K562 (cell line): ENCODE data around the gene NDRG3. TPM values are rescaled to one million over a fixed set of nuclear protein-coding genes. Genes with fewer than 3 reads are reported as not detected.

Experiments used
- CCNT2 ChIP-seq: IDR thresholded peaks from 2 replicates; pipeline ENCODE4 v1.6.1; 2011; ENCODE audit warnings: borderline replicate concordance, low read depth, mild to moderate bottlenecking, moderate library complexity, mixed read lengths, low read length; ENCODE audit not compliant: insufficient read length; ENCODE audit errors: extremely low read depth
- HEY1 ChIP-seq: fragments of 250-450 bp; sonication (Bioruptor Pico); IDR thresholded peaks from 2 replicates; pipeline ENCODE4 v1.5.0; 2020; ENCODE audit warnings: mild to moderate bottlenecking, moderate library complexity, borderline replicate concordance
- NFIC ChIP-seq: fragments of 450-650 bp; IDR thresholded peaks from 2 replicates; pipeline ENCODE4 v1.6.1; 2017; ENCODE audit warnings: mild to moderate bottlenecking, inconsistent platforms
- NKRF ChIP-seq: fragments of 450-650 bp; IDR thresholded peaks from 2 replicates; pipeline ENCODE4 v1.6.1; 2016; ENCODE audit warnings: borderline replicate concordance
- RHOXF2B ChIP-seq: fragments of 250-450 bp; sonication (Bioruptor Pico); conservative IDR thresholded peaks from 2 replicates; pipeline ENCODE4 v1.5.1; 2021
- SRSF3 ChIP-seq: fragments of 200-400 bp; formaldehyde crosslinking; IDR thresholded peaks from 2 replicates; pipeline ENCODE4 v1.6.1; 2016; ENCODE audit warnings: mild to moderate bottlenecking, low read length, moderate library complexity; ENCODE audit not compliant: insufficient read depth
- TAF1 ChIP-seq: IDR thresholded peaks from 2 replicates; pipeline ENCODE4 v1.6.1; 2011; ENCODE audit warnings: mild to moderate bottlenecking, low read length, moderate library complexity; ENCODE audit not compliant: insufficient read depth, control insufficient read depth, severe bottlenecking; ENCODE audit errors: extremely low read depth
- TEAD4 ChIP-seq, 2 experiments: sonication (generic) in 1 of 2; formaldehyde crosslinking in 1 of 2; IDR thresholded peaks; 2 replicates each; pipeline versions ENCODE4 v1.6.1 to v1.8.0; 2012 to 2022; ENCODE audit warnings: borderline replicate concordance in 1 of 2, inconsistent platforms in 1 of 2, low read length in 1 of 2, mild to moderate bottlenecking in 1 of 2, missing genetic modification reagents in 1 of 2
- ZNF318 ChIP-seq, 2 experiments: fragments of 450-650 bp; IDR thresholded peaks; 2 replicates each; pipeline ENCODE4 v1.6.1; 2016; ENCODE audit warnings: mild to moderate bottlenecking in 2 of 2, borderline replicate concordance in 1 of 2, low read depth in 1 of 2, moderate library complexity in 1 of 2
- polyA plus RNA-seq, 8 experiments: library from polyadenylated mRNA; depleted of rRNA in 4 of 8; stranded (reverse) in 5 of 8; unstranded in 3 of 8; fragments of >200 nt; fragmentation: Nextera tagmentation in 2 of 8; fragmentation: Illumina TruSeq in 1 of 8; extraction: Ambion mirVana in 2 of 8; extraction: Trizol in 1 of 8; gene quantifications; 2 replicates each; pipeline versions ENCODE4 v1.2.1 to v1.2.3, GENCODE V29; 2011 to 2014; ENCODE audit warnings: inconsistent platforms in 1 of 8, missing spikeins in 1 of 8
- total RNA-seq, 7 experiments: library from RNA; depleted of rRNA in 6 of 7; stranded (reverse); fragments of >200 nt in 6 of 7; fragmentation: Illumina TruSeq in 2 of 7; extraction: Trizol in 2 of 7; gene quantifications; 2 replicates each; pipeline versions ENCODE4 v1.2.1 to v1.2.3, GENCODE V29; 2011 to 2021; ENCODE audit warnings: low replicate concordance in 1 of 7

NDRG3 gene
- total and polyA plus RNA-seq, 9 of the 15 experiments (the other 6 are each of a cell fraction or from before 2014, with no cell fraction given) = 14.6 to 39.4 (median 24.4) TPM

GRCh38 chr20:36777576-36777975, 31.7 kb upstream of the NDRG3 start (continued):
- TF ChIP-seq ZNF318 (IDR thresholded peaks at IDR 0.05; ENCODE audit: borderline replicate concordance in 1 of 2, low read depth in 1 of 2) (no peak), TAF1 (no peak), RHOXF2B (no peak), CCNT2 (no peak), HEY1 (CRISPR knock-in tag) (no peak), SRSF3 (no peak), TEAD4 (IDR thresholded peaks at IDR 0.05; ENCODE audit: low read length) (no peak), TEAD4 (CRISPR knock-in tag; IDR thresholded peaks at IDR 0.05; ENCODE audit: borderline replicate concordance) (no peak), NFIC (no peak), NKRF (no peak)
